A549 (cell line): ENCODE measurements around the gene CHAF1B. TPM values are rescaled to one million over a fixed set of nuclear protein-coding genes. Genes with fewer than 3 reads are reported as not detected.
A peak's percentile ranks its signal among the peaks of the same experiment; 100 is the strongest.

Experiments used
- ATAC-seq, 2 experiments: fragments of 200-7000 bp in 1 of 2; fragments of >200 bp in 1 of 2; cut with Nextera tagmentation in 1 of 2; cut with Tn5 transposase in 1 of 2; 3 replicates each; pipeline versions ENCODE4 v1.8.0 to v1.9.1; 2018 to 2020; ENCODE audit warnings: mild to moderate bottlenecking in 1 of 2, moderate library complexity in 1 of 2
- CTCF ChIA-PET: fragments of 300-600 bp; sonication (Branson Sonifier 250); formaldehyde crosslinking; extraction: SDS; loops from one replicate; lab custom pipeline; 2021; ENCODE audit warnings: antibody characterized with exemption, inconsistent platforms; lab: Yijun Ruan, JAX
- POLR2A ChIA-PET: fragments of 350-600 bp; formaldehyde crosslinking; extraction: SDS; loops from one replicate; lab custom pipeline; 2021; ENCODE audit warnings: antibody characterized with exemption, inconsistent platforms; lab: Yijun Ruan, JAX
- DNase-seq, 2 experiments: peaks; one replicate each; pipeline versions ENCODE4 v3.0.0 to v3.0.0-alpha.2; 2011 to 2016; ENCODE audit warnings: low read depth in 1 of 2, low spot score in 1 of 2
- FAIRE-seq: peaks from 2 replicates; lab custom pipeline; 2011; peaks lifted over from hg19 to GRCh38; lab: Jason Lieb, UNC
- H3K27ac ChIP-seq, 2 experiments: fragments of >200 bp; sonication (Bioruptor Twin); formaldehyde crosslinking; 3 replicates each; pipeline ENCODE4 v1.5.1; 2016 to 2017
- H3K4me1 ChIP-seq: fragments of >200 bp; sonication (Bioruptor Twin); formaldehyde crosslinking; 3 replicates; pipeline ENCODE4 v1.6.1; 2016
- H3K4me2 ChIP-seq: fragments of >200 bp; sonication (Bioruptor Twin); formaldehyde crosslinking; 3 replicates; pipeline ENCODE4 v1.6.1; 2016
- H3K4me3 ChIP-seq: fragments of >200 bp; sonication (Bioruptor Twin); formaldehyde crosslinking; 3 replicates; pipeline ENCODE4 v1.5.1; 2016
- H3K9me3 ChIP-seq: fragments of >200 bp; sonication (Bioruptor Twin); formaldehyde crosslinking; 3 replicates; pipeline ENCODE4 v1.6.1; 2016
- BHLHE40 ChIP-seq: IDR thresholded peaks from 2 replicates; pipeline ENCODE4 v1.6.1; 2012; ENCODE audit warnings: low read depth, low read length, inconsistent platforms
- CBX2 ChIP-seq: fragments of 200-600 bp; sonication (generic); IDR thresholded peaks from 2 replicates; pipeline ENCODE4 v1.6.1; 2016; ENCODE audit warnings: low read depth, mild to moderate bottlenecking, borderline replicate concordance
- EHMT2 ChIP-seq: fragments of 200-600 bp; sonication (generic); IDR thresholded peaks from 2 replicates; pipeline ENCODE4 v1.6.1; 2016; ENCODE audit warnings: antibody characterized with exemption, low read depth, mild to moderate bottlenecking, moderate library complexity
- FOXS1 ChIP-seq: fragments of 250-450 bp; sonication (Bioruptor Pico); IDR thresholded peaks from 2 replicates; pipeline ENCODE4 v1.5.0; 2020; ENCODE audit warnings: mild to moderate bottlenecking, moderate library complexity
- HES2 ChIP-seq: fragments of >200 bp; sonication (Bioruptor Twin); formaldehyde crosslinking; IDR thresholded peaks from 2 replicates; pipeline ENCODE4 v1.6.1; 2016
- JUN ChIP-seq, 2 experiments: fragments of >200 bp; sonication (Bioruptor Twin); formaldehyde crosslinking; IDR thresholded peaks; 2 replicates in 1 of 2; 3 replicates in 1 of 2; pipeline ENCODE4 v1.6.1; 2016 to 2017
- KDM5A ChIP-seq: fragments of 200-600 bp; sonication (generic); IDR thresholded peaks from 2 replicates; pipeline ENCODE4 v1.6.1; 2016; ENCODE audit warnings: antibody characterized with exemption, mild to moderate bottlenecking
- MAX ChIP-seq: IDR thresholded peaks from 2 replicates; pipeline ENCODE4 v1.6.1; 2012
- MYC ChIP-seq: IDR thresholded peaks from 2 replicates; pipeline ENCODE4 v1.6.1; 2012; ENCODE audit warnings: mild to moderate bottlenecking, inconsistent platforms, low read length, improper control_type of control experiment, borderline replicate concordance
- NR3C1 ChIP-seq: fragments of >200 bp; sonication (Bioruptor Twin); formaldehyde crosslinking; IDR thresholded peaks from 3 replicates; pipeline ENCODE4 v1.6.1; 2017
- RAD21 ChIP-seq, 2 experiments: fragments of >200 bp in 1 of 2; sonication (Bioruptor Twin) in 1 of 2; formaldehyde crosslinking in 1 of 2; IDR thresholded peaks in 1 of 2; conservative IDR thresholded peaks in 1 of 2; 2 replicates in 1 of 2; 3 replicates in 1 of 2; pipeline ENCODE4 v1.6.1; 2012 to 2018; ENCODE audit warnings: inconsistent platforms in 1 of 2
- RARB ChIP-seq: fragments of 250-450 bp; sonication (Bioruptor Pico); IDR thresholded peaks from 2 replicates; pipeline ENCODE4 v1.8.0; 2021; ENCODE audit warnings: mild to moderate bottlenecking, moderate library complexity
- REST ChIP-seq: fragments of 200-600 bp; sonication (generic); IDR thresholded peaks from 2 replicates; pipeline ENCODE4 v1.6.1; 2016; ENCODE audit warnings: antibody characterized with exemption, mild to moderate bottlenecking, moderate library complexity
- SMC3 ChIP-seq: fragments of >200 bp; sonication (Bioruptor Twin); formaldehyde crosslinking; IDR thresholded peaks from 3 replicates; pipeline ENCODE4 v1.6.1; 2018; ENCODE audit warnings: inconsistent platforms
- SREBF2 ChIP-seq: fragments of 450-650 bp; IDR thresholded peaks from 2 replicates; pipeline ENCODE4 v1.6.1; 2014; ENCODE audit warnings: mild to moderate bottlenecking, moderate library complexity
- ZNF302 ChIP-seq: fragments of 250-450 bp; sonication (Bioruptor Pico); IDR thresholded peaks from 2 replicates; pipeline ENCODE4 v1.9.0; 2021; ENCODE audit warnings: inconsistent platforms, mild to moderate bottlenecking, moderate library complexity
- WGBS: methylation state at CpG from one replicate; pipeline ENCODE4 v1.1.6; 2017; ENCODE audit errors: missing lambda C conversion rate; 5-methylcytosine and 5-hydroxymethylcytosine counted together
- polyA plus RNA-seq, 4 experiments: library from polyadenylated mRNA; depleted of rRNA in 3 of 4; stranded (reverse); fragments of >200 nt; fragmentation: RNase III in 1 of 4; extraction: RNeasy Plus Mini Kit Qiagen cat#74134 plus additional on column Dnase treatment in 1 of 4; gene quantifications; 2 replicates in 3 of 4; 3 replicates in 1 of 4; pipeline ENCODE4 v1.2.3, GENCODE V29; 2011 to 2017
- TF ChIP-seq, protein P1 (sequence below): fragments of >200 bp; sonication (Bioruptor Twin); formaldehyde crosslinking; IDR thresholded peaks from 3 replicates; pipeline ENCODE4 v1.5.1; 2016

Gene CHAF1B
- polyA plus RNA-seq, 2 of the 4 experiments (the other 2 are of a cell fraction): 13.3 to 16.9 TPM

DNA sequence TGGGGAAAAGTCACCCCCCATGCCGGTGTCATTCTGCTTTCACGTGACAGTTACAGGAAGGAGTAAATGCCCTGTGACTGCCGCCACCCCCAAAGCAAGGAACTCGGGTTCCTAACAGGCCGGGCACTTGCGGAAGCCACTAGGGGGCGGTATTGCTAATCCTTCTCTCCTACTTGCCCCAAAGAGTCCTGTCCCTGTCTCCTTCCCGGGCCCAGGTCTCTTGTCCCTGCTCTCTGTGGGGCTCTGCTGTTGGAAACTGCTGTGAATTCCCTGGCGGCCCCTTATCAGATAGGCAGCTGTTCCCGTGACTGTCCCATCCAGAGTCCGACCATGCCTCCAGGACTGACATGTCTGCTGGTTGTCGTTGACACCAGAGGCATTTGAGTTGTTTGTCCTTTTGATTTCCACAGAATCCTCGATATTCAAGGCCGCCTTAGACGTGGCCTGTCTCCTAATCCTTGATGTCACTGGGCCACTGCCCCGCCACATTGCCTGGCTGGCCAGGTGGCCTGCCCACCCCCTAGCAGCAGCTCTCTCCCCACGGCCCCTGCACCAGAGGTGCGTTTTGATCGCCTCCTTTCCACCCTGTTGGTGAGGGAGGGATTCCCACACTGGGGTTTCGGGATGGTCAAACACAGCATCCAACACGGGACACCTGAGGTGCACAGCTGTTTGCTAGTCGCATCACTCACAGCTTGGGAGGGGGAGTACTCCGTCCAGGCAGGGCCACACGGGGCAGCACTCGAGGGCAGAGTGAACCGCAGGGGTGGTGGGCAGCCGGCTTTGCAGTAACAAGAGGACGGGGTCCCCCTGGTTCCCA is 37.3 kb downstream of the CHAF1B start:
- DNase-seq (peak; percentile 54 to 71), FAIRE-seq (no peak), ATAC-seq (peak; percentile 73 to 74)
- POLR2A ChIA-PET: no interaction called here
- TF ChIP-seq, protein P1, sequence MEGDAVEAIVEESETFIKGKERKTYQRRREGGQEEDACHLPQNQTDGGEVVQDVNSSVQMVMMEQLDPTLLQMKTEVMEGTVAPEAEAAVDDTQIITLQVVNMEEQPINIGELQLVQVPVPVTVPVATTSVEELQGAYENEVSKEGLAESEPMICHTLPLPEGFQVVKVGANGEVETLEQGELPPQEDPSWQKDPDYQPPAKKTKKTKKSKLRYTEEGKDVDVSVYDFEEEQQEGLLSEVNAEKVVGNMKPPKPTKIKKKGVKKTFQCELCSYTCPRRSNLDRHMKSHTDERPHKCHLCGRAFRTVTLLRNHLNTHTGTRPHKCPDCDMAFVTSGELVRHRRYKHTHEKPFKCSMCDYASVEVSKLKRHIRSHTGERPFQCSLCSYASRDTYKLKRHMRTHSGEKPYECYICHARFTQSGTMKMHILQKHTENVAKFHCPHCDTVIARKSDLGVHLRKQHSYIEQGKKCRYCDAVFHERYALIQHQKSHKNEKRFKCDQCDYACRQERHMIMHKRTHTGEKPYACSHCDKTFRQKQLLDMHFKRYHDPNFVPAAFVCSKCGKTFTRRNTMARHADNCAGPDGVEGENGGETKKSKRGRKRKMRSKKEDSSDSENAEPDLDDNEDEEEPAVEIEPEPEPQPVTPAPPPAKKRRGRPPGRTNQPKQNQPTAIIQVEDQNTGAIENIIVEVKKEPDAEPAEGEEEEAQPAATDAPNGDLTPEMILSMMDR: peak; percentile 62
- peak; percentile 57 to 62 for TF ChIP-seq RAD21 (conservative IDR thresholded peaks at IDR 0.05 in 1 of 2, IDR thresholded peaks at IDR 0.05 in 1 of 2)
- TF ChIP-seq EHMT2: no peak
- TF ChIP-seq MAX: peak; percentile 24; the same call in 1 of the 2 replicates
- TF ChIP-seq SMC3: peak; percentile 55
- TF ChIP-seq HES2: no peak
- peak overlapping the region; percentile 56 to 67; a peak in 5 of 6 replicates for H3K27ac ChIP-seq
- 55% methylated on average over 17 of the region's 28 CpGs for WGBS
- H3K4me1 ChIP-seq: peaks cover 13% of the 10 kb centered on the region
- peak overlapping the region; percentile 32; the same call in 2 of the 3 replicates for H3K4me2 ChIP-seq
- CTCF ChIA-PET: interaction anchor here (0.6 to 2.6 kb wide), 32 partner anchors 9 to 589 kb away, joined by 3 to 18 read pairs (median 4); no protein-coding TSS in a partner anchor
- no peak overlapping the region for H3K4me3 ChIP-seq
- no peaks in the 10 kb centered on the region for H3K9me3 ChIP-seq

DNA sequence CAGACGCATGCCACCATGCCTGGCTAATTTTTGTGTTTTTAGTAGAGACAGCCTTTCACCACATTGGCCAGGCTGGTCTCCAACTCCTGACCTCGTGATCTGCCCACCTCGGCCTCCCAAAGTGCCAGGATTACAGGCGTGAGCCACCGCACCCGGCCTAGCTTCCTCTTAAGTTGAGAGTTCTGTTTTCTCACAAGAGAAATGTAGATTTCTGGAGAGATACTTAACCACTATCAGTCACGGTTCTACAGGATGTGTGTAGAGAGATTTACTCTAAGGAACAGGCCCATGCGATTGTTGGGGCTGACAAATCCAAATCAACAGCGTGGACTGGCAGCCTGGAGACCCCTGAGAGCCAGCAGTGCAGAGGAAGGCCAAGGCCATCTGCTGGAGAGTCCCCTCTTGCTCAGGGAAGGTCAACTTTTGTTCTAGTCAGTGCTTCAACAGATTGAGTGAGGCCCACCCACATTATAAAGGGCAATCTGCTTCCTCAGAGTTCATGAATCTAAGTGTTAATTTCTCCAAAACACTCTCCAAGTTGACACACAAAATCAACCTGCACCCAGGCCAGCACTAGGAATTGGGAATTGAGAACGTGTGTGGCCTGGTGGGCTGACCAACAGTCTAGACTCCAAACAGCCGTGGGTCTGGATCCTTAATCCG is 38.7 kb downstream of the CHAF1B start:
- Histone ChIP-seq H3K4me2 (no peak overlapping the region), H3K4me3 (no peak overlapping the region), H3K4me1 (peaks cover 16% of the 10 kb centered on the region), H3K27ac (peak overlapping the region in 1 of 2 experiments; percentile 52; a peak in 2 of 6 replicates), H3K9me3 (no peaks in the 10 kb centered on the region)
- ChIA-PET POLR2A (no interaction called here), CTCF (interaction anchor here (0.8 to 2.6 kb wide), 7 partner anchors 8 to 504 kb away, joined by 3 to 18 read pairs (median 12); no protein-coding TSS in a partner anchor)
- TF ChIP-seq BHLHE40 (no peak), REST (no peak), MYC (no peak), ZNF302 (CRISPR knock-in tag) (no peak), KDM5A (no peak), FOXS1 (no peak), JUN (IDR thresholded peaks at IDR 0.05) (no peak), NR3C1 (no peak), SREBF2 (no peak), RARB (CRISPR knock-in tag) (no peak), CBX2 (no peak)
- TF ChIP-seq, protein P1: no peak
- ATAC-seq (no peak), DNase-seq (no peak), FAIRE-seq (no peak)
- 96% methylated on average over 11 of the region's 12 CpGs for WGBS
